Esophagus squamous epithelium (tissue), 4 donors: ENCODE data around the gene MMS22L.

ENCODE experiments used
- CTCF ChIP-seq, 6 experiments: fragments of 450-650 bp in 4 of 6; fragments of 200-600 bp in 2 of 6; sonication (generic) in 2 of 6; IDR thresholded peaks; one replicate each; pipeline ENCODE4 v1.5.1; 2016 to 2019; ENCODE audit warnings: antibody characterized with exemption in 6 of 6, mild to moderate bottlenecking in 4 of 6, moderate library complexity in 4 of 6
- POLR2A ChIP-seq, 4 donors: fragments of 450-650 bp; IDR thresholded peaks; one replicate each; pipeline ENCODE4 v1.6.1; 2017; ENCODE audit warnings: antibody characterized with exemption in 4 of 4, mild to moderate bottlenecking in 4 of 4, moderate library complexity in 3 of 4

DNA sequence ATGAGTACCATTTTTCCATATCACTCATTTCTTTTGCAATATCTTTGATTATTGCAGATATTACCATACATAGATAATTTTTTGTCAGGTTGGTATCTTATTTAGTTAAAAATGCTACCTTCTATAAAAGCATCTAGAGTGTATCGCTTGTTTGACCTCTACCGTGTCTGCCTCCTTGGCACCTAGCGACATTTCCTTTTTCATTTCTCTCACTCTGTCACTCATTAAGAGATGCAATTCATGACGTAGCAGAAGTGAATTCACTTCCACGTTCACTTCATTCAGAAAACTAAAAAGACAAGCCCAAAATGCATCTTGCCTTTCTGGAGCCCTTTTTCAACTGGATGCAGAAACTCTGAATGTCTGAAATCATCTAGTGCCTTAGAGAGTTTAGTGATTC, 172.9 kb downstream of the MMS22L start:
- TF ChIP-seq CTCF (IDR thresholded peaks at IDR 0.05) (no peak), POLR2A (IDR thresholded peaks at IDR 0.05) (no peak)
